Measurements from ENCODE around the gene SCD5. TPM values are rescaled to one million over a fixed set of nuclear protein-coding genes. Genes with fewer than 3 reads are reported as not detected.

Gene SCD5
- polyA plus RNA-seq, 2 of the 4 experiments (the other 2 are of a cell fraction) = 9.8 to 11.9 TPM

DNA sequence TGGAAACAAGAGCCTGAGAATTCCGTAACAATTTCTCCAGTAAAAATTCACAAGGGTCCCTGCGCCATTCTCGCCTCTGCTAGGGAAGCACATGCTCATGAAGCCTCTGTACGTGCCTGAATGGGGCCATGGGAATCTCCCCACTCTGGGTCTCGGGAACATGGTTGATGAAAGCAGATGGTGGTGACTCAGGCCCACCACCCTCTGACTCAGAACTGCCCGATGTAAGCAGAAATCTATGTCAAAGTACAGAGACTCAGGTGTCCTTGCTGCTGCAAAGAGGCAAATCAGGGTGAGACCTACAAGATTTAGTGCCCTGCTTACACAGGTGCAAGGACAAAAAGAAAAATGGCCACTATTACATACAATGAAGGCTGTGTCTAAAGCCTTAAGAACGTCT is 65.0 kb downstream of the SCD5 start:
- ATAC-seq (peak in 1 of 2 experiments; percentile 40; a peak in 2 of 6 replicates), DNase-seq (ENCODE audit: low read depth in 1 of 2, low spot score in 1 of 2) (no peak), FAIRE-seq (no peak)
- ChIA-PET POLR2A (no interaction called here), CTCF (interaction anchor here (1.7 kb wide), 1 partner anchor 51 kb away, joined by 3 read pairs; no protein-coding TSS in a partner anchor)
- Histone ChIP-seq H3K9me3 (no peaks in the 10 kb centered on the region), H3K27ac (no peak overlapping the region), H3K4me2 (no peak overlapping the region), H3K4me3 (no peak overlapping the region), H3K4me1 (0 out of 3 replicates have a peak, but pooled peaks cover 5% of the 10 kb centered on the region)
- 54% methylated on average over 7 of the region's 7 CpGs for WGBS (ENCODE audit: missing lambda C conversion rate)
- TF ChIP-seq, protein P1, sequence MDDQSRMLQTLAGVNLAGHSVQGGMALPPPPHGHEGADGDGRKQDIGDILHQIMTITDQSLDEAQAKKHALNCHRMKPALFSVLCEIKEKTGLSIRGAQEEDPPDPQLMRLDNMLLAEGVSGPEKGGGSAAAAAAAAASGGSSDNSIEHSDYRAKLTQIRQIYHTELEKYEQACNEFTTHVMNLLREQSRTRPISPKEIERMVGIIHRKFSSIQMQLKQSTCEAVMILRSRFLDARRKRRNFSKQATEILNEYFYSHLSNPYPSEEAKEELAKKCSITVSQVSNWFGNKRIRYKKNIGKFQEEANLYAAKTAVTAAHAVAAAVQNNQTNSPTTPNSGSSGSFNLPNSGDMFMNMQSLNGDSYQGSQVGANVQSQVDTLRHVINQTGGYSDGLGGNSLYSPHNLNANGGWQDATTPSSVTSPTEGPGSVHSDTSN (IDR thresholded peaks at IDR 0.05) = no peak
- TF ChIP-seq, protein P2, sequence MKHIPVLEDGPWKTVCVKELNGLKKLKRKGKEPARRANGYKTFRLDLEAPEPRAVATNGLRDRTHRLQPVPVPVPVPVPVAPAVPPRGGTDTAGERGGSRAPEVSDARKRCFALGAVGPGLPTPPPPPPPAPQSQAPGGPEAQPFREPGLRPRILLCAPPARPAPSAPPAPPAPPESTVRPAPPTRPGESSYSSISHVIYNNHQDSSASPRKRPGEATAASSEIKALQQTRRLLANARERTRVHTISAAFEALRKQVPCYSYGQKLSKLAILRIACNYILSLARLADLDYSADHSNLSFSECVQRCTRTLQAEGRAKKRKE (CRISPR knock-in tag; IDR thresholded peaks at IDR 0.05; ENCODE audit: low read depth) = no peak
- TF ChIP-seq GATA3 (IDR thresholded peaks at IDR 0.05; ENCODE audit: borderline replicate concordance) = no peak
- no peak for TF ChIP-seq ZNF302 (CRISPR knock-in tag; IDR thresholded peaks at IDR 0.05)
- no peak for TF ChIP-seq ZC3H11A (IDR thresholded peaks at IDR 0.05)
- no peak for TF ChIP-seq CBX8 (IDR thresholded peaks at IDR 0.05)
- no peak for TF ChIP-seq FOXS1 (CRISPR knock-in tag; IDR thresholded peaks at IDR 0.05)

DNA sequence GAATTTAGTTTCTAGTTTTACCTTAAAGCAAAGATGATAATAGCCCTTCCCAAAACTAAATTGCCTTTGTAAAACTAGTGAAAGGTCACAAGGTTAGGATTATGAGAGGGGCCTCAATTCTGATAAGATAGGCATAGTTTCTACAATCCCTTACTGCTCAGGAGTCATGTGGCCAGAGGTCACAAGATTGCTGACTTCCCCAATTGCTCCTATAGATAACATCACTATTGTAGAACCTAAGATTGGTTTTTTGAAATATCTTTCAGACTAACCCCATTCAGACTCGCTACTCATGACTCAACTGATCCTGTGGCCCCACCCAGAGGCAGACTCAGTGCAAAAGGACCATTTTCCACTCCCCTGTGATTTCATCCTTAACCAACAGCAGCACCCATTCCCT is 70.3 kb downstream of the SCD5 start:
- ATAC-seq = no peak
- Histone ChIP-seq H3K27ac (no peak overlapping the region), H3K9me3 (no peaks in the 10 kb centered on the region), H3K4me2 (no peak overlapping the region), H3K4me1 (no peaks in the 10 kb centered on the region), H3K4me3 (no peak overlapping the region)
- DNase-seq (ENCODE audit: low read depth in 1 of 2, low spot score in 1 of 2) = no peak
- CTCF ChIA-PET = no interaction called here
- FAIRE-seq = no peak
- POLR2A ChIA-PET = no interaction called here
- 81% methylated on average over 1 of the region's 1 CpG for WGBS (ENCODE audit: missing lambda C conversion rate)
- TF ChIP-seq, protein P3, sequence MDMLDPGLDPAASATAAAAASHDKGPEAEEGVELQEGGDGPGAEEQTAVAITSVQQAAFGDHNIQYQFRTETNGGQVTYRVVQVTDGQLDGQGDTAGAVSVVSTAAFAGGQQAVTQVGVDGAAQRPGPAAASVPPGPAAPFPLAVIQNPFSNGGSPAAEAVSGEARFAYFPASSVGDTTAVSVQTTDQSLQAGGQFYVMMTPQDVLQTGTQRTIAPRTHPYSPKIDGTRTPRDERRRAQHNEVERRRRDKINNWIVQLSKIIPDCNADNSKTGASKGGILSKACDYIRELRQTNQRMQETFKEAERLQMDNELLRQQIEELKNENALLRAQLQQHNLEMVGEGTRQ (IDR thresholded peaks at IDR 0.05) = no peak
- no peak for TF ChIP-seq RARB (CRISPR knock-in tag; IDR thresholded peaks at IDR 0.05)
- TF ChIP-seq HOXA7 (CRISPR knock-in tag; IDR thresholded peaks at IDR 0.05) = no peak
- no peak for TF ChIP-seq KDM1A (IDR thresholded peaks at IDR 0.05; ENCODE audit: low read depth)
- no peak for TF ChIP-seq POLR2AphosphoS2 (conservative IDR thresholded peaks at IDR 0.05; ENCODE audit: low read length)
- TF ChIP-seq SMC3 (IDR thresholded peaks at IDR 0.05) = no peak
- TF ChIP-seq, protein P4, sequence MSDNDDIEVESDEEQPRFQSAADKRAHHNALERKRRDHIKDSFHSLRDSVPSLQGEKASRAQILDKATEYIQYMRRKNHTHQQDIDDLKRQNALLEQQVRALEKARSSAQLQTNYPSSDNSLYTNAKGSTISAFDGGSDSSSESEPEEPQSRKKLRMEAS (IDR thresholded peaks at IDR 0.05) = no peak
- no peak for TF ChIP-seq EP300 (IDR thresholded peaks at IDR 0.05)
- TF ChIP-seq, protein P5, sequence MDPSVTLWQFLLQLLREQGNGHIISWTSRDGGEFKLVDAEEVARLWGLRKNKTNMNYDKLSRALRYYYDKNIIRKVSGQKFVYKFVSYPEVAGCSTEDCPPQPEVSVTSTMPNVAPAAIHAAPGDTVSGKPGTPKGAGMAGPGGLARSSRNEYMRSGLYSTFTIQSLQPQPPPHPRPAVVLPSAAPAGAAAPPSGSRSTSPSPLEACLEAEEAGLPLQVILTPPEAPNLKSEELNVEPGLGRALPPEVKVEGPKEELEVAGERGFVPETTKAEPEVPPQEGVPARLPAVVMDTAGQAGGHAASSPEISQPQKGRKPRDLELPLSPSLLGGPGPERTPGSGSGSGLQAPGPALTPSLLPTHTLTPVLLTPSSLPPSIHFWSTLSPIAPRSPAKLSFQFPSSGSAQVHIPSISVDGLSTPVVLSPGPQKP (IDR thresholded peaks at IDR 0.05; ENCODE audit: low read depth, low read length) = no peak
- TF ChIP-seq HDAC2 (IDR thresholded peaks at IDR 0.05) = no peak
- no peak for TF ChIP-seq CHD4 (IDR thresholded peaks at IDR 0.05; ENCODE audit: borderline replicate concordance)
- TF ChIP-seq GATA3 (IDR thresholded peaks at IDR 0.05; ENCODE audit: borderline replicate concordance) = no peak

DNA sequence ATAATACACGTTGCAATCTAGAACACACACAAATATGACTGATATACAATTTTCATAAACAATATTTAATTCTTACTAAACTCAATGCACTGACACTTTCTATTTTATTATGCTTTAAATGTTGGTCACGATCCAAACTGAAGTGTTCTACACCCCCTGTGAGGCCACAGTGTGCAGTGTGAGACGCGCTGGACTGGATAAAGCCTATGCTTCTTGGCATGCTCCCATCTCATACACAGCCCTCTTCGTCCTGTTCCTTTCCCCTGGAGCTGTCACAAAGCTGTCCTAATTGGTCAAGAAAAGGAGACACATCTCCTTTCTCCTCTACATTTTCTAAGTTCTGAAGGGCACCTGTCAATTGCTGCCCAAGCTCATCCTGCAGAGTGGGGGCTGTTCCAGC is 72.0 kb downstream of the SCD5 start:
- no peak overlapping the region for H3K4me3 ChIP-seq
- no peak for TF ChIP-seq EHF (CRISPR knock-in tag; IDR thresholded peaks at IDR 0.05)
- no peak for TF ChIP-seq NFE2L2 (conservative IDR thresholded peaks at IDR 0.05; ENCODE audit: low read length)
- TF ChIP-seq ZNF302 (CRISPR knock-in tag; IDR thresholded peaks at IDR 0.05) = no peak
- TF ChIP-seq, protein P4 (IDR thresholded peaks at IDR 0.05) = no peak
- TF ChIP-seq PHF8 (IDR thresholded peaks at IDR 0.05; ENCODE audit: borderline replicate concordance, low read depth) = no peak
- TF ChIP-seq NPAS2 (CRISPR knock-in tag; IDR thresholded peaks at IDR 0.05; ENCODE audit: borderline replicate concordance) = no peak
- no peak for TF ChIP-seq RNF2 (IDR thresholded peaks at IDR 0.05; ENCODE audit: borderline replicate concordance, low read depth)
- no peak for TF ChIP-seq HOXB13 (CRISPR knock-in tag; IDR thresholded peaks at IDR 0.05; ENCODE audit: low read depth)
- no peak for TF ChIP-seq ZSCAN20 (CRISPR knock-in tag; IDR thresholded peaks at IDR 0.05)
- TF ChIP-seq SREBF2 (IDR thresholded peaks at IDR 0.05) = no peak
- TF ChIP-seq ESRRA (IDR thresholded peaks at IDR 0.05; ENCODE audit: borderline replicate concordance, low read length) = no peak
- TF ChIP-seq RFX5 (IDR thresholded peaks at IDR 0.05) = no peak
- no peak for TF ChIP-seq RAD21 (conservative IDR thresholded peaks at IDR 0.05 in 1 of 2, IDR thresholded peaks at IDR 0.05 in 1 of 2)
- TF ChIP-seq HEYL (CRISPR knock-in tag; IDR thresholded peaks at IDR 0.05) = no peak
- no peak for TF ChIP-seq POLR2A (IDR thresholded peaks at IDR 0.05; ENCODE audit: low read length)
- no peak for TF ChIP-seq FOSB (CRISPR knock-in tag; IDR thresholded peaks at IDR 0.05)
- CTCF ChIA-PET = interaction anchor here (0.6 kb wide), 1 partner anchor 294 kb away, joined by 3 read pairs; no protein-coding TSS in a partner anchor
- no peaks in the 10 kb centered on the region for H3K9me3 ChIP-seq
- ATAC-seq = no peak
- no peak for FAIRE-seq
- H3K27ac ChIP-seq = no peak overlapping the region
- no peak overlapping the region for H3K4me2 ChIP-seq
- no peaks in the 10 kb centered on the region for H3K4me1 ChIP-seq
- POLR2A ChIA-PET = no interaction called here
- no peak for DNase-seq (ENCODE audit: low read depth in 1 of 2, low spot score in 1 of 2)
- WGBS (ENCODE audit: missing lambda C conversion rate) = 84% methylated on average over 5 of the region's 5 CpGs

Data from A549 (cell line).